SJSA1 (cell line): ENCODE measurements around the gene KRT12. TPM values are rescaled to one million over a fixed set of nuclear protein-coding genes. Genes with fewer than 3 reads are reported as not detected.

Experiments used
- DNase-seq, 2 experiments: peaks; one replicate each; pipeline ENCODE4 v3.0.0-alpha.2; 2015 to 2020; ENCODE audit warnings: low spot score in 2 of 2, low read depth in 1 of 2
- H3K27ac ChIP-seq: fragments of 250-450 bp; sonication (Bioruptor Pico); 2 replicates; pipeline ENCODE4 v1.5.1; 2020; ENCODE audit warnings: mild to moderate bottlenecking, moderate library complexity
- H3K27me3 ChIP-seq: fragments of 250-450 bp; sonication (Bioruptor Pico); replicated peaks from 2 replicates; pipeline ENCODE4 v1.5.1; 2020; ENCODE audit warnings: mild to moderate bottlenecking, moderate library complexity
- H3K36me3 ChIP-seq: fragments of 250-450 bp; sonication (Bioruptor Pico); 2 replicates; pipeline ENCODE4 v1.5.1; 2020; ENCODE audit warnings: mild to moderate bottlenecking
- H3K4me1 ChIP-seq: fragments of 250-450 bp; sonication (Bioruptor Pico); replicated peaks from 2 replicates; pipeline ENCODE4 v1.6.1; 2021; ENCODE audit warnings: mild to moderate bottlenecking
- H3K4me3 ChIP-seq: fragments of 250-450 bp; sonication (Bioruptor Pico); 2 replicates; pipeline ENCODE4 v1.5.1; 2020; ENCODE audit warnings: mild to moderate bottlenecking
- H3K9me3 ChIP-seq: fragments of 250-450 bp; sonication (Bioruptor Pico); replicated peaks from 2 replicates; pipeline ENCODE4 v1.5.1; 2020; ENCODE audit warnings: mild to moderate bottlenecking
- total RNA-seq: library from RNA; depleted of rRNA; stranded (reverse); fragments of >200 nt; shearing (Covaris generic); gene quantifications from 2 replicates; pipeline ENCODE4 v1.2.3, GENCODE V29; 2014

KRT12 gene
- total RNA-seq, 1 experiment from 2014 or later, result not detected

- H3K9me3 ChIP-seq, result no peaks in the 10 kb centered on the region
- H3K27ac ChIP-seq, result peak overlapping the region; percentile 74
- no peaks in the 10 kb centered on the region for H3K36me3 ChIP-seq
- H3K4me3 ChIP-seq, result no peak overlapping the region
- H3K4me1 ChIP-seq, result peaks cover 25% of the 10 kb centered on the region
- H3K27me3 ChIP-seq, result no peaks in the 10 kb centered on the region
- DNase-seq, result peak; percentile 69 to 83
Observed at GRCh38 chr17:40901981-40902474, 35.0 kb upstream of the KRT12 start.

GRCh38 chr17:40900809-40901356, 33.9 kb upstream of the KRT12 start:
- no peaks in the 10 kb centered on the region for H3K27me3 ChIP-seq
- no peak overlapping the region for H3K27ac ChIP-seq
- H3K4me3 ChIP-seq, result no peak overlapping the region
- no peak for DNase-seq
- H3K4me1 ChIP-seq, result peaks cover 33% of the 10 kb centered on the region
- H3K36me3 ChIP-seq, result no peaks in the 10 kb centered on the region
- H3K9me3 ChIP-seq, result no peaks in the 10 kb centered on the region

GRCh38 chr17:40896916-40897455, 30.0 kb upstream of the KRT12 start:
- no peaks in the 10 kb centered on the region for H3K9me3 ChIP-seq
- H3K4me1 ChIP-seq, result peaks cover 27% of the 10 kb centered on the region
- H3K36me3 ChIP-seq, result no peaks in the 10 kb centered on the region
- DNase-seq, result no peak
- no peak overlapping the region for H3K27ac ChIP-seq
- H3K4me3 ChIP-seq, result no peak overlapping the region
- no peaks in the 10 kb centered on the region for H3K27me3 ChIP-seq

- DNase-seq, result peak; percentile 77 to 95
- Histone ChIP-seq H3K36me3 (no peaks in the 10 kb centered on the region), H3K4me3 (no peak overlapping the region), H3K4me1 (peaks cover 18% of the 10 kb centered on the region), H3K9me3 (no peaks in the 10 kb centered on the region), H3K27ac (peak overlapping the region; percentile 63), H3K27me3 (0 out of 2 replicates have a peak, but pooled peaks cover under 1% of the 10 kb centered on the region)
Observed at GRCh38 chr17:40895106-40895730, 28.2 kb upstream of the KRT12 start.

- DNase-seq, result no peak
- Histone ChIP-seq H3K27me3 (peaks cover 30% of the 10 kb centered on the region), H3K4me1 (no peaks in the 10 kb centered on the region), H3K9me3 (no peaks in the 10 kb centered on the region), H3K4me3 (no peak overlapping the region), H3K27ac (no peak overlapping the region), H3K36me3 (no peaks in the 10 kb centered on the region)
Observed at GRCh38 chr17:40888196-40888720, 21.2 kb upstream of the KRT12 start.

GRCh38 chr17:40886090-40886489, 19.1 kb upstream of the KRT12 start:
- no peak overlapping the region for H3K27ac ChIP-seq
- H3K9me3 ChIP-seq, result no peaks in the 10 kb centered on the region
- H3K36me3 ChIP-seq, result no peaks in the 10 kb centered on the region
- H3K4me3 ChIP-seq, result no peak overlapping the region
- DNase-seq, result no peak
- H3K4me1 ChIP-seq, result no peaks in the 10 kb centered on the region
- H3K27me3 ChIP-seq, result peaks cover 30% of the 10 kb centered on the region

GRCh38 chr17:40884708-40885512, 17.9 kb upstream of the KRT12 start, which contains the start of gene KRT20:
TSS of gene KRT20 (minus strand) at chr17:40885242. CDS start at chr17:40885185, 57 bp downstream.
- Histone ChIP-seq H3K4me3 (no peak within 1 kb of the TSS), H3K36me3 (no peaks in the 10 kb centered on the region), H3K4me1 (no peaks in the 10 kb centered on the region), H3K27me3 (peaks cover 27% of the 10 kb centered on the region), H3K27ac (no peak within 1 kb of the TSS), H3K9me3 (no peaks in the 10 kb centered on the region)
- DNase-seq, result no peak

- no peaks in the 10 kb centered on the region for H3K4me1 ChIP-seq
- H3K36me3 ChIP-seq, result no peaks in the 10 kb centered on the region
- H3K4me3 ChIP-seq, result no peak overlapping the region
- no peak for DNase-seq
- H3K27me3 ChIP-seq, result peaks cover 17% of the 10 kb centered on the region; the same call in 1 of the 2 replicates
- no peak overlapping the region for H3K27ac ChIP-seq
- H3K9me3 ChIP-seq, result no peaks in the 10 kb centered on the region
Observed at GRCh38 chr17:40883626-40884334, 16.8 kb upstream of the KRT12 start.

- no peak for DNase-seq
- no peak overlapping the region for H3K27ac ChIP-seq
- H3K36me3 ChIP-seq, result no peaks in the 10 kb centered on the region
- H3K4me1 ChIP-seq, result no peaks in the 10 kb centered on the region
- H3K4me3 ChIP-seq, result no peak overlapping the region
- peaks cover 12% of the 10 kb centered on the region; the same call in 1 of the 2 replicates for H3K27me3 ChIP-seq
- no peaks in the 10 kb centered on the region for H3K9me3 ChIP-seq
Observed at GRCh38 chr17:40883031-40883430, 16.0 kb upstream of the KRT12 start.

- Histone ChIP-seq H3K27me3 (peaks cover 5% of the 10 kb centered on the region; the same call in 1 of the 2 replicates), H3K4me3 (no peak overlapping the region), H3K27ac (no peak overlapping the region), H3K36me3 (no peaks in the 10 kb centered on the region), H3K9me3 (no peaks in the 10 kb centered on the region), H3K4me1 (no peaks in the 10 kb centered on the region)
- DNase-seq, result no peak
Observed at GRCh38 chr17:40879026-40879425, 12.0 kb upstream of the KRT12 start.

GRCh38 chr17:40878044-40878443, 11.0 kb upstream of the KRT12 start:
- DNase-seq, result no peak
- no peak overlapping the region for H3K4me3 ChIP-seq
- no peaks in the 10 kb centered on the region for H3K4me1 ChIP-seq
- H3K27me3 ChIP-seq, result no peaks in the 10 kb centered on the region
- H3K9me3 ChIP-seq, result no peaks in the 10 kb centered on the region
- H3K27ac ChIP-seq, result no peak overlapping the region
- no peaks in the 10 kb centered on the region for H3K36me3 ChIP-seq

- Histone ChIP-seq H3K27me3 (no peaks in the 10 kb centered on the region), H3K36me3 (no peaks in the 10 kb centered on the region)
- DNase-seq, result no peak
Observed at GRCh38 chr17:40873801-40874200, 6.8 kb upstream of the KRT12 start.

GRCh38 chr17:40873255-40873654, 6.2 kb upstream of the KRT12 start:
- Histone ChIP-seq H3K9me3 (no peaks in the 10 kb centered on the region), H3K4me1 (no peaks in the 10 kb centered on the region), H3K36me3 (no peaks in the 10 kb centered on the region), H3K27ac (no peak overlapping the region), H3K27me3 (no peaks in the 10 kb centered on the region), H3K4me3 (no peak overlapping the region)
- no peak for DNase-seq

More at GRCh38 chr17:40873801-40874200, 6.8 kb upstream of the KRT12 start:
- no peak overlapping the region for H3K4me3 ChIP-seq
- no peak overlapping the region for H3K27ac ChIP-seq
- H3K4me1 ChIP-seq, result no peaks in the 10 kb centered on the region
- H3K9me3 ChIP-seq, result no peaks in the 10 kb centered on the region
